ENCODE measurements around the gene SYNE1. TPM values are rescaled to one million over a fixed set of nuclear protein-coding genes. Genes with fewer than 3 reads are reported as not detected.

Gene SYNE1
- total and polyA plus RNA-seq, 2 of the 8 experiments (the other 6 are each of a cell fraction or from before 2014, with no cell fraction given), result 2.8 to 5.5 TPM

DNA sequence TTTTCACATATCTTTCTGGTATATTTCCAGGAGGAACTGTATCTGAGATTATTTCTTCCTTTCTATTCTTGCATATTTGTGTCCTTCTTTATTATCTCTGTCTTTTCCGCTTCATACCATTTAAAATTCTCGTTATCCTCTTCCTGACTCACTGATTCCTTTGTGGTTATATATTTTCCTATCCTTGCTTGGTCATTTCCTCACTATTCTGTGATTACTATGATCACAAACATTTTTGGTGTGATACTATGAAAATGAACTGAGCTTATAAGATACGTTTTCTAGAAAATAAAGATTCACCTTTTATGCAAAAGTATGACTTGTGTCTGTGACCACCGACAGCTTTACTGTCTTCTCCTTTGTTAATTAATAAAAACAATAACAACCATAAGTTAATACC, 34.0 kb upstream of the SYNE1 start (continued):
- TF ChIP-seq RFX5 (IDR thresholded peaks at IDR 0.05; ENCODE audit: borderline replicate concordance, low read depth, low read length) (no peak), POLR2AphosphoS5 (IDR thresholded peaks at IDR 0.05; ENCODE audit: low read depth, low read length) (no peak), CBX5 (IDR thresholded peaks at IDR 0.05; ENCODE audit: low read depth, low read length) (no peak), TAF7 (optimal IDR thresholded peaks at IDR 0.05; ENCODE audit: borderline replicate concordance, low read depth, low read length) (no peak), HDAC2 (IDR thresholded peaks at IDR 0.05; ENCODE audit: borderline replicate concordance in 1 of 2, low read depth in 2 of 2, low read length in 2 of 2) (no peak), MAFK (IDR thresholded peaks at IDR 0.05; ENCODE audit: low read depth, low read length) (no peak), GTF2F1 (IDR thresholded peaks at IDR 0.05; ENCODE audit: borderline replicate concordance, low read depth, low read length) (no peak)

Measured in H1 (cell line).